CD14-positive monocyte (primary cell): ENCODE measurements around the gene SPG7. TPM values are rescaled to one million over a fixed set of nuclear protein-coding genes. Genes with fewer than 3 reads are reported as not detected.
"Not testable (repeated sequence)": the region's sequence is repeated elsewhere in the genome, so short reads cannot be mapped to it uniquely, and the experiment has no call there.

Experiments
- DNase-seq, 3 donors: peaks; one replicate each; pipeline ENCODE4 v3.0.0-alpha.2; 2011 to 2022
- H2AFZ ChIP-seq: 2 replicates; pipeline ENCODE4 v1.6.0; 2012; ENCODE audit warnings: mild to moderate bottlenecking, low read depth, low read length, inconsistent platforms; ENCODE audit not compliant: insufficient read depth, poor library complexity, severe bottlenecking
- H3K27ac ChIP-seq, 2 donors: 1 replicate in 1 of 2; 2 replicates in 1 of 2; pipeline ENCODE4 v1.5.1; 2012 to 2013; ENCODE audit warnings: low read length in 2 of 2, control low read depth in 1 of 2, inconsistent platforms in 1 of 2, low read depth in 1 of 2, mild to moderate bottlenecking in 1 of 2
- H3K27me3 ChIP-seq, 2 donors: one replicate each; pipeline versions ENCODE4 v1.6.0 to v1.6.1; 2011 to 2013; ENCODE audit warnings: low read length in 2 of 2; ENCODE audit not compliant: control insufficient read depth in 2 of 2, insufficient read depth in 2 of 2
- H3K36me3 ChIP-seq, 2 donors: replicated peaks in 1 of 2; 1 replicate in 1 of 2; 2 replicates in 1 of 2; pipeline versions ENCODE4 v1.5.1 to v1.6.1; 2012 to 2013; ENCODE audit warnings: low read length in 2 of 2, control low read depth in 1 of 2, inconsistent platforms in 1 of 2, mild to moderate bottlenecking in 1 of 2; ENCODE audit not compliant: insufficient read depth in 2 of 2, control insufficient read depth in 1 of 2
- H3K4me1 ChIP-seq, 2 donors: 1 replicate in 1 of 2; 2 replicates in 1 of 2; pipeline versions ENCODE4 v1.5.1 to v1.6.1; 2012 to 2013; ENCODE audit warnings: low read length in 2 of 2, control low read depth in 1 of 2, inconsistent platforms in 1 of 2, mild to moderate bottlenecking in 1 of 2, moderate library complexity in 1 of 2; ENCODE audit not compliant: insufficient read depth in 2 of 2, control insufficient read depth in 1 of 2
- H3K4me2 ChIP-seq: replicated peaks from 2 replicates; pipeline ENCODE3; 2012; ENCODE audit warnings: low read length, moderate library complexity, mild to moderate bottlenecking; ENCODE audit not compliant: poor library complexity, severe bottlenecking; ENCODE audit errors: extremely low read depth
- H3K4me3 ChIP-seq, 3 experiments: fragments of 200-600 bp in 1 of 3; sonication (generic) in 1 of 3; replicated peaks in 1 of 3; 1 replicate in 2 of 3; 2 replicates in 1 of 3; pipeline ENCODE4 v1.5.1; 2011 to 2013; ENCODE audit warnings: low read length in 3 of 3, mild to moderate bottlenecking in 3 of 3, control low read depth in 2 of 3, low read depth in 2 of 3, inconsistent platforms in 1 of 3, moderate library complexity in 1 of 3
- H3K79me2 ChIP-seq: 2 replicates; pipeline ENCODE4 v1.6.0; 2012; ENCODE audit warnings: mild to moderate bottlenecking, control low read depth, inconsistent platforms, low read length, moderate library complexity; ENCODE audit not compliant: insufficient read depth
- H3K9ac ChIP-seq: 2 replicates; pipeline ENCODE4 v1.6.0; 2017; ENCODE audit warnings: low read length, mild to moderate bottlenecking; ENCODE audit not compliant: insufficient read depth, poor library complexity, severe bottlenecking
- H3K9me3 ChIP-seq, 2 donors: replicated peaks in 1 of 2; 1 replicate in 1 of 2; 2 replicates in 1 of 2; pipeline versions ENCODE4 v1.5.1 to v1.6.1; 2012 to 2013; ENCODE audit warnings: low read length in 2 of 2, control low read depth in 1 of 2; ENCODE audit not compliant: control insufficient read depth in 1 of 2, insufficient read depth in 1 of 2
- H4K20me1 ChIP-seq: 2 replicates; pipeline ENCODE4 v1.6.0; 2012; ENCODE audit warnings: mild to moderate bottlenecking, low read length, control low read depth, moderate library complexity; ENCODE audit not compliant: insufficient read depth
- H3K27ac Mint-ChIP-seq, 7 donors: one replicate each; pipeline ENCODE4 v1.8.0; 2020; ENCODE audit warnings: mild to moderate bottlenecking in 7 of 7, mixed read lengths in 7 of 7, moderate library complexity in 6 of 7, inconsistent platforms in 2 of 7
- H3K27me3 Mint-ChIP-seq, 3 donors: one replicate each; pipeline ENCODE4 v1.8.0; 2021 to 2022; ENCODE audit warnings: low read depth in 3 of 3, mild to moderate bottlenecking in 3 of 3, mixed read lengths in 3 of 3, moderate library complexity in 3 of 3, inconsistent platforms in 1 of 3
- H3K36me3 Mint-ChIP-seq, 2 donors: one replicate each; pipeline ENCODE4 v1.8.0; 2020; ENCODE audit warnings: mixed read lengths in 2 of 2, inconsistent platforms in 1 of 2, mild to moderate bottlenecking in 1 of 2
- H3K4me1 Mint-ChIP-seq: one replicate; pipeline ENCODE4 v1.8.0; 2020; ENCODE audit warnings: mild to moderate bottlenecking, mixed read lengths
- H3K4me3 Mint-ChIP-seq, 2 donors: one replicate each; pipeline ENCODE4 v1.8.0; 2020; ENCODE audit warnings: mild to moderate bottlenecking in 2 of 2, mixed read lengths in 2 of 2, moderate library complexity in 1 of 2
- H3K9me3 Mint-ChIP-seq, 7 donors: one replicate each; pipeline ENCODE4 v1.8.0; 2020 to 2022; ENCODE audit warnings: mixed read lengths in 7 of 7, mild to moderate bottlenecking in 6 of 7, moderate library complexity in 6 of 7, inconsistent platforms in 2 of 7
- CTCF ChIP-seq: fragments of 200-600 bp; IDR thresholded peaks from one replicate; pipeline ENCODE4 v1.8.0; 2022; ENCODE audit warnings: antibody characterized with exemption, mild to moderate bottlenecking
- WGBS: methylation state at CpG from one replicate; pipeline ENCODE4 v1.1.5; 2013; ENCODE audit warnings: missing lambda C conversion rate; ENCODE audit not compliant: insufficient coverage; 5-methylcytosine and 5-hydroxymethylcytosine counted together
- intact Hi-C, 2 donors: fragments of 100-400 bp; cut with micrococcal nuclease; formaldehyde crosslinking; loops; one replicate each; pipeline versions ENCODE4 v1.15.0 to v1.15.1; 2023
- polyA plus RNA-seq, 3 donors: library from polyadenylated mRNA; depleted of rRNA in 1 of 3; unstranded in 2 of 3; stranded (reverse) in 1 of 3; fragments of 300-500 nt in 2 of 3; fragments of >200 nt in 1 of 3; fragmentation: Illumina TruSeq in 2 of 3; gene quantifications; 1 replicate in 2 of 3; 2 replicates in 1 of 3; pipeline ENCODE4 v1.2.3, GENCODE V29; 2012 to 2021

The SPG7 gene
- polyA plus RNA-seq, 3 donors: 30.3 to 120 (median 34.4) TPM

- H4K20me1 ChIP-seq: no peaks in the 10 kb centered on the region
- intact Hi-C loops: no loop called here
- H2AFZ ChIP-seq: no peak overlapping the region
- no peak for DNase-seq
- H3K27me3 ChIP-seq: no peaks in the 10 kb centered on the region
- no peaks in the 10 kb centered on the region for H3K79me2 ChIP-seq
- Mint-ChIP-seq H3K9me3 (peaks cover 0 to 4% (median 2%) of the 10 kb centered on the region in 7 donors), H3K4me3 (no peak overlapping the region), H3K27ac (no peak overlapping the region), H3K36me3 (no peaks in the 10 kb centered on the region), H3K27me3 (peaks cover 0 to 3% (median 0%) of the 10 kb centered on the region in 3 donors), H3K4me1 (no peaks in the 10 kb centered on the region)
- 90% methylated on average over 9 of the region's 25 CpGs for WGBS
- H3K4me2 ChIP-seq: no peak overlapping the region
- no peaks in the 10 kb centered on the region for H3K4me1 ChIP-seq
- H3K36me3 ChIP-seq: no peaks in the 10 kb centered on the region
- no peak overlapping the region for H3K9ac ChIP-seq
- no peak overlapping the region for H3K4me3 ChIP-seq
- no peak for TF ChIP-seq CTCF
- peaks cover 0 to 18% of the 10 kb centered on the region in 2 donors for H3K9me3 ChIP-seq
- H3K27ac ChIP-seq: no peak overlapping the region
Measured at GRCh38 chr16:89586853-89587252, 78.7 kb downstream of the SPG7 start.

- H3K4me3 ChIP-seq, DNase-seq, H3K27ac ChIP-seq, H3K4me1 ChIP-seq, H3K36me3 ChIP-seq, intact Hi-C loops, H3K27me3 Mint-ChIP-seq, H3K27ac Mint-ChIP-seq, H2AFZ ChIP-seq, H3K27me3 ChIP-seq, H4K20me1 ChIP-seq, H3K9me3 Mint-ChIP-seq, H3K4me1 Mint-ChIP-seq, H3K4me3 Mint-ChIP-seq, H3K9ac ChIP-seq, H3K36me3 Mint-ChIP-seq, H3K79me2 ChIP-seq, H3K4me2 ChIP-seq: not testable (repeated sequence)
- WGBS: 97% methylated on average over 13 of the region's 36 CpGs
- H3K9me3 ChIP-seq: peaks cover 0 to 18% of the 10 kb centered on the region in 2 donors
Measured at GRCh38 chr16:89587676-89588075, 79.5 kb downstream of the SPG7 start.
